Thyroid gland (tissue), 4 donors: Measurements from ENCODE around the gene IRS2.

Source experiments
- POLR2A ChIP-seq, 2 donors: fragments of 450-650 bp; IDR thresholded peaks; one replicate each; pipeline ENCODE4 v1.6.1; 2017; ENCODE audit warnings: antibody characterized with exemption in 2 of 2, mild to moderate bottlenecking in 2 of 2, moderate library complexity in 1 of 2
- TF ChIP-seq, protein P1 (sequence below), 6 experiments: fragments of 200-600 bp in 3 of 6; fragments of 450-650 bp in 3 of 6; sonication (generic) in 3 of 6; IDR thresholded peaks; one replicate each; pipeline ENCODE4 v1.5.1; 2016 to 2019; ENCODE audit warnings: antibody characterized with exemption in 6 of 6, mild to moderate bottlenecking in 2 of 6, inconsistent platforms in 1 of 6, moderate library complexity in 1 of 6

GRCh38 chr13:109779074-109779473 is 7.3 kb downstream of the IRS2 start:
- TF ChIP-seq, protein P1, sequence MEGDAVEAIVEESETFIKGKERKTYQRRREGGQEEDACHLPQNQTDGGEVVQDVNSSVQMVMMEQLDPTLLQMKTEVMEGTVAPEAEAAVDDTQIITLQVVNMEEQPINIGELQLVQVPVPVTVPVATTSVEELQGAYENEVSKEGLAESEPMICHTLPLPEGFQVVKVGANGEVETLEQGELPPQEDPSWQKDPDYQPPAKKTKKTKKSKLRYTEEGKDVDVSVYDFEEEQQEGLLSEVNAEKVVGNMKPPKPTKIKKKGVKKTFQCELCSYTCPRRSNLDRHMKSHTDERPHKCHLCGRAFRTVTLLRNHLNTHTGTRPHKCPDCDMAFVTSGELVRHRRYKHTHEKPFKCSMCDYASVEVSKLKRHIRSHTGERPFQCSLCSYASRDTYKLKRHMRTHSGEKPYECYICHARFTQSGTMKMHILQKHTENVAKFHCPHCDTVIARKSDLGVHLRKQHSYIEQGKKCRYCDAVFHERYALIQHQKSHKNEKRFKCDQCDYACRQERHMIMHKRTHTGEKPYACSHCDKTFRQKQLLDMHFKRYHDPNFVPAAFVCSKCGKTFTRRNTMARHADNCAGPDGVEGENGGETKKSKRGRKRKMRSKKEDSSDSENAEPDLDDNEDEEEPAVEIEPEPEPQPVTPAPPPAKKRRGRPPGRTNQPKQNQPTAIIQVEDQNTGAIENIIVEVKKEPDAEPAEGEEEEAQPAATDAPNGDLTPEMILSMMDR (IDR thresholded peaks at IDR 0.05): no peak
- TF ChIP-seq POLR2A (IDR thresholded peaks at IDR 0.05): no peak
